PC-3 (cell line): ENCODE measurements around the gene GBP6.

Source experiments
- CTCF ChIP-seq: fragments of 300-600 bp; sonication (generic); conservative IDR thresholded peaks from 2 replicates; pipeline ENCODE4 v1.5.1; 2017; ENCODE audit warnings: antibody characterized with exemption, low read depth, mild to moderate bottlenecking, low read length
- EZH2phosphoT487 ChIP-seq: fragments of 300-600 bp; sonication (generic); IDR thresholded peaks from 2 replicates; pipeline ENCODE4 v1.6.1; 2018; ENCODE audit warnings: mild to moderate bottlenecking, antibody characterized with exemption, low read length, borderline replicate concordance

- TF ChIP-seq CTCF, result no peak
- no peak for TF ChIP-seq EZH2phosphoT487
These were observed 27.8 kb downstream of the GBP6 start for GRCh38 chr1:89391686-89392085.
